Ishikawa (cell line): ENCODE data around the gene PARK7.

Experiments used
- CEBPB ChIP-seq: IDR thresholded peaks from 2 replicates; pipeline ENCODE4 v1.6.1; 2012
- CREB1 ChIP-seq: IDR thresholded peaks from 2 replicates; pipeline ENCODE4 v1.6.1; 2012; ENCODE audit warnings: low read depth
- EGR1 ChIP-seq: IDR thresholded peaks from 2 replicates; pipeline ENCODE4 v1.6.1; 2012
- EP300 ChIP-seq: IDR thresholded peaks from 2 replicates; pipeline ENCODE4 v1.6.1; 2012; ENCODE audit warnings: borderline replicate concordance
- FOXM1 ChIP-seq: IDR thresholded peaks from 2 replicates; pipeline ENCODE4 v1.6.1; 2012; ENCODE audit warnings: low read depth, borderline replicate concordance
- MAX ChIP-seq: IDR thresholded peaks from 2 replicates; pipeline ENCODE4 v1.6.1; 2012
- NFIC ChIP-seq: IDR thresholded peaks from 2 replicates; pipeline ENCODE4 v1.6.1; 2012
- RAD21 ChIP-seq: IDR thresholded peaks from 2 replicates; pipeline ENCODE4 v1.6.1; 2012; ENCODE audit warnings: low read depth
- REST ChIP-seq: IDR thresholded peaks from 2 replicates; pipeline ENCODE4 v1.6.1; 2012; ENCODE audit warnings: low read depth, mild to moderate bottlenecking
- TAF1 ChIP-seq: IDR thresholded peaks from 2 replicates; pipeline ENCODE4 v1.6.1; 2012; ENCODE audit warnings: low read depth, mild to moderate bottlenecking
- TCF12 ChIP-seq: IDR thresholded peaks from 2 replicates; pipeline ENCODE4 v1.6.1; 2012; ENCODE audit warnings: low read depth
- TEAD4 ChIP-seq: IDR thresholded peaks from 2 replicates; pipeline ENCODE4 v1.6.1; 2012
- USF1 ChIP-seq: IDR thresholded peaks from 2 replicates; pipeline ENCODE4 v1.6.1; 2012
- YY1 ChIP-seq: IDR thresholded peaks from 2 replicates; pipeline ENCODE4 v1.6.1; 2012; ENCODE audit warnings: low read depth
- ZBTB7A ChIP-seq: IDR thresholded peaks from 2 replicates; pipeline ENCODE4 v1.6.1; 2012; ENCODE audit warnings: low read depth

Gene PARK7

GRCh38 chr1:8022395-8023286 lies 61.1 kb downstream of the PARK7 start:
- no peak for TF ChIP-seq RAD21
- no peak for TF ChIP-seq USF1
- no peak for TF ChIP-seq TEAD4
- no peak for TF ChIP-seq CEBPB
- no peak for TF ChIP-seq CREB1
- no peak for TF ChIP-seq MAX
- no peak for TF ChIP-seq TCF12
- no peak for TF ChIP-seq TAF1
- no peak for TF ChIP-seq EGR1
- TF ChIP-seq NFIC: no peak
- no peak for TF ChIP-seq YY1
- no peak for TF ChIP-seq FOXM1
- TF ChIP-seq ZBTB7A: no peak
- no peak for TF ChIP-seq EP300
- no peak for TF ChIP-seq REST

GRCh38 chr1:8023287-8023994 lies 61.9 kb downstream of the PARK7 start:
- TF ChIP-seq RAD21: no peak

- TF ChIP-seq RAD21 (no peak), NFIC (no peak), REST (no peak), EGR1 (no peak), YY1 (no peak), FOXM1 (no peak), EP300 (no peak)
These were observed 62.4 kb downstream of the PARK7 start for GRCh38 chr1:8023995-8024313.

- TF ChIP-seq RAD21 (no peak), EGR1 (no peak), TEAD4 (no peak), TAF1 (no peak), CEBPB (no peak), ZBTB7A (no peak)
These were observed 62.8 kb downstream of the PARK7 start for GRCh38 chr1:8024329-8024728.

GRCh38 chr1:8025061-8025670 lies 63.7 kb downstream of the PARK7 start:
- TF ChIP-seq CEBPB (no peak), NFIC (no peak)

GRCh38 chr1:8025671-8026144 lies 64.2 kb downstream of the PARK7 start:
- TF ChIP-seq MAX (no peak), ZBTB7A (peak; percentile 58; the same call in 1 of the 2 replicates)
